GM10847 (cell line): ENCODE measurements around the gene DUSP14.

Experiments
- POLR2A ChIP-seq: IDR thresholded peaks from 2 replicates; pipeline ENCODE4 v1.6.1; 2011; ENCODE audit not compliant: insufficient read length; ENCODE audit errors: extremely low read depth

The DUSP14 gene

DNA sequence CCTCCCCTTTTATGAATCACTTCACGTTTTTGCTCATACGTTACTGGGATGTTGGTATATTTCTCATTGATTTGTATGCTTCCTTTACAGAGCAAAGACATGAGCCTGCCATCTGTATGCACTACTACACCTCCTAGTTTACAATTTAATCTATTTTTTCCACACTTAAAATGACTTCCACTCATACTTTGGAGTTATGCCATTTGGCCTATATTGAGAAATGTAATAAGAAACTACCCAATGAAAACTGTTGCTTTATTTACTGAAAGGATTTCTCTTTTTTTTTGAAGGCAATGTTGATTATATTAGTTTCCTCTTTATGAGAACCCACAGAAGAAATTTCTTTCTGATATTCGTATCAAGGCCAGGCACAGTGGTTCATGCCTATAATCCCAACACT, 43.1 kb downstream of the DUSP14 start:
- no peak for TF ChIP-seq POLR2A

DNA sequence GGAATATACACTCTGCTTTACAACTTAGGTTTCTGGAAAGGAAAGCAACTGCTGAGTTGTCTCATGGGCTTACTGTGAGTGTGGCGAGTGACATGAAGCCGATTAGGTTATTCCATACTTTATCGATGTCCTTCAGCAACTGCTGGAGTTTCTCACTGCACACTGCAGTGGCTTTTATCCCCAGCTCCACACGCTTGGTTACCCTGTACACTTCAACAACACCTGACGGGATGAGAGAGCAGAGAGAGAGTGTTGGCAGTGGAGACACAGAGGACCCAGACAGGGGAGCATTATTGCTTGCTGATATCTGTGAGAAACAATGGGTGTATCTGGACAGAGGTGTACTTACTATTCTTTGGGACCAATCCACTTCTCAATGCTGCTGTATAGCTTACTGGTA, 46.2 kb downstream of the DUSP14 start:
- TF ChIP-seq POLR2A = no peak

DNA sequence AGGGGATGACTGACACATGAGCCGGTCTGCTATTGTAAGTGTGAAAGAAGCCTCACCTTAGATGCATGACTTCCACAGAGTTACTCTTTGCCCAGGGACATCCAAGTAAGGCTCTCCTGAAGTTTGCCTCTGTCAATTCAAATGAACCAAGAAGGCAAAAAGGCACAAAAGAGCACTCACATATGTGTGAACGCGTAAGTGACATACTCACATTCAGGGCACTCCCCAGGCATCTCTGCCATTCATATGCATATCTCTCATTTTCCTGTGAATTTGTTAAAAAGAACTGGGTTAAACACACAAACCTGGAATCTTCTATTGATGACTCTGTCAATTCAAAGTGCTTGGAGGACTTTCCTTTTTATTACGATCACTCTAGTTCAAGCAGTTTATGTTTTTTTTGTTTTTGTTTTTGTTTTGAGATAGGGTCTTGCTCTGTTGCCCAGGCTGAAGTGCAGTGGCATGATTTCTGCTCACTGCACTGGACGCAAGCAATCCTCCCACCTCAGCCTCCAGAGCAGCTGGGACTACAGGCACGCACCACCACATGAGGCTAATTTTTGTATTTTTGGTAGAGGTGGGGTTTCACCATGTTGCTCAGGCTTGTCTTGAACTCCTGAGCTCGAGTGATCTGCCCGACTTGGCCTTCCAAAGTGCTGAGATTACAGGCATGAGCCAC, 49.4 kb downstream of the DUSP14 start:
- TF ChIP-seq POLR2A = no peak

DNA sequence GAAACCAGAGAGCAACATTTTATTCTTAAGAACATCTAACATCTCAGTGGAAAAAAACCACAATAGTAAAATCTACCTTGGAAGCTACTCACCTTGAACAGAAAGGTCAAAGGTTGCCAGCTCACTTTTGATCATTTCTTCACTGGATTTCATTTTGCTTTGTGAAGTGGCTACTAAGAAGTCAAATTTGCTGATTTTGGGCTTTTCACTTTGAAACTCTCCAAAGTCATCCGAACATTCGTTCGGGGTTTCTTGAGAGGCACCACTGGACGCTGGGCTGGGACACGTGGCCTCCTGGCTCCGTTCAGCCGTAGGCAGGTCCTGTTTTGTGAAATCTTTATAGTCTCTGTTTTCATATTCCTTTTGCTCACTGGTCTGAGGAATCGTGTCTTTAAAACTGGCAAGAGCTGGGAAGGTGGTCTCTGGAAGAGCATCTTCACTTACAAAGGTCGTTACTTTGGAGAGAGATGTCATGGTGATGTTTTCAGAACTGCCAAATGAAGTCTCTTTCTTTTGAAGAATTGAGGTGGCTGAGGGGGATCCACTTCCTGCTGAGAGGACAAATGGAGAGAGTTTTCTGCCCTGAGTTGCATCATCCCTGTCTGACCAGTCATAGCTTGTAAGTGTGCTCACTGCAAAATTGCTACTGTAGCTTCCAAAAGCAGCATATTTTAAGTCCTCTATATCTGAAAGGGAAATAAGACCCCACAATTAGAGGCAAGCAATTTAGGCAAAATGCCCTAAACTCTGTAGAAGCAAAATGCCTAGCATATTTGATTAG, 52.4 kb downstream of the DUSP14 start:
- no peak for TF ChIP-seq POLR2A

DNA sequence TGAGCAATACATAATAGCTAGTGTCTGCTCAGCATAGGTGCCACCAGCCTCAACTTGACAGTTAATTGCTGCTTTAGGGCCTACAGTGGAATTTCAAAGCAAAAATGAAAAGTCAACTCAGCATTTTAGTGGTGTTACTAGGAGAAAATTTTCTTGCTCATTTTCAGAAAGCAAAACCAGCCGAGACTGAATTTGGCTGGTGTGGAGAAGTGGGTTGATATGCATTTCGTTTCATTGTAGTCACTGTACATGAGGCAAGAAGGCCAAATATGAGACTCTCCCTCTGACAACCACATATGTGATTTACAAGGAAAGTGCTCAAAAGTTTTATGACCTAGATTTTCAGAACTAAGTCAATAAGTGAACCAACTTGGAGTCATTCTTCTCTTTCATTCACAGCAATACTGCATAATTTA, 54.0 kb downstream of the DUSP14 start:
- TF ChIP-seq POLR2A = no peak

DNA sequence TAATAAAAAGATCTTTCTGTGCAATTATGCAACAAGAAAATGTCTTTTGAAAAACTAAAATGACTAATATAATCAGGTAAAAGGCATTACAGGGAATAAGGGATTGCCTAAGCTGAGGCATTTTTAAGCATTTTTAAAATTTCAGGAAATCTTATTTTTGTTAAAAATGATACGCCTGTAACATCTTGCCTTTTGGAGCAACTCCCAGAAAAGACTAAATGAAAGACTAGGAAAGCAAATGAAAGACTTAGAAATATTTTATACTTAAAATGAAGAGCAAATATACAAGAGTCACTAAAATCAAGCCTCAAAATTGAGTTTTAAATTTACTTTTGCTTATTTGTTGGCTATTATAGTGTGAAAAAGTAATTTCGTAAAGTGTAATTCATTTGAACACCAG, 55.8 kb downstream of the DUSP14 start:
- no peak for TF ChIP-seq POLR2A

DNA sequence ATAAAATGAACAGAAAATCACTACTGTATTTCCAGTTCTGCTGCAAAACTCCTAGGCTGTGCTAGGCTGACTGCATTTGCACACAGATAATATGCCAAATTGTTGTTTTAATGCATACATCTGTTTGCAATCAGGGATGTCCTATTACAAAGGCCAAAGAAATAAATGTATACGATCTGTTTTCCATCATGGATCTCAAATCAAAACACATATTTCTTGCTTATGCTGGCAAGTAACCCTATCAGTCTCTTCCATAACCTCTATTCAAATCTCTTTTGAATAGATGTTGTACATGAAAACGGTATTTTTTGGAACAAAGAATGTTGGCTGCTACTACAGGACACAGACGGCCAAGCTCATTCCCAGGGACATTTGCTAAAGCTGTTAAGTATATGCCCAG, 56.6 kb downstream of the DUSP14 start:
- no peak for TF ChIP-seq POLR2A

DNA sequence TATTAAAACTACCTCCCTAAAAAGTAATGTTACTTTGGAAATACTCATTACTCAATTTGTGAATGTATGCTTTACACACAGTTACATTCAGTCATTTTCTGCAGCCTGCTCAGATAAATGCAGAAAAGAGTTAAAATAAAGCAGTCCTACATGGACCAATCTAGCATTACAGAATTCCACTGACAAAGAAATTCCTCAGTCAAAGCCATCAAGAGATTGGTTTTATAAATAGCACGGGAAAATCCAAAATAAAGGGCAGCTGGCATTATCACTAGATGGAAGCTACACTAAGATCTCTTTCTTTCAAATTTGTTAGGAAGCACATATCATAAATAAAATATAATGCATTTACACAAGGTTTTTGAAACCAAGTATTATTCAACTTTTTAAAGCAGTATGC, 58.3 kb downstream of the DUSP14 start:
- TF ChIP-seq POLR2A = no peak

DNA sequence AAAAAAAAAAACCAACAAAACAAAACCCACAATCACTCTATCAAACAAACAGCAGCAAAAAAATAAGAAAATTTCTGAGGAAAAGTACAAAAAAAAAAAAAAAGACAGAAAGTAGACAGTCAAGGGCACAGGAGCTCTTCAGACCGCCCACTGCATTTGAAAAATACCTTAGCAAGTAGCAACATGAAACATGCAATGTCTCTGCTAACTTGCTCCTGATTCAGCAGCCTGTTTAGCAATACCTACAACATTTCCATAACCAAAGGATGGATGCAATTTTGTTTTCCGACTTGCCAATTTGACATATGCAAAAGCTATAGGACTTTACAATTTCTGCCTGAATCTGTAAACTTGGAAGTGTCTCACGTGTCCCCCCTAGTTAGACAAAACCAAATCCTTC, 62.1 kb downstream of the DUSP14 start:
- no peak for TF ChIP-seq POLR2A

DNA sequence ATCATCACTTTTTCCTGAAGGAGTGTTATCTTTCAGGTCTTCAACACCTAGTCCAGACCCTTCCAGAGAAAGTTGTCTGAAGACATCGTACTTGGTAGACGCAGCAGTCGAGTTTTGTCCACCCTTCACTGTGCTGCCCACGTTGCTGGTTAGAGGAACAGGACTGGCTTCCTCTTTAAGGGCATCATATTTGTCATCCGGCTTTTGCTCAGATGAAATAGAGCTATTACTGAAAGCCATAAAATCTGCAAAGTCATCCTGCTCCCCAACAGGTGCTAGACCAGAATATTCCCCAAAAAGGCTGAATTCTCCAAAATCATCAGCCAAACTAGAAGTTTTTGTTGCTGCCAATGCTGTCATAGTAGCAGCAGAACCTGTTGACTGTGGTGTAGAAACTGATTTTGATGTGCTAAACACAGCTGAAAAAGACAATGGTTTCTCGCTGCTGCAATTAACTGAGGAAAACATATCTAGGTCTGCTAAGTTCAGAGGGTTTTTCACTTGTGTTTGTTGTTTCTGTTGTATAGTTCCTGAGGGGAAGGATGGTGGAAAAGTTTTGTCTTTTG, 63.8 kb downstream of the DUSP14 start:
- no peak for TF ChIP-seq POLR2A

DNA sequence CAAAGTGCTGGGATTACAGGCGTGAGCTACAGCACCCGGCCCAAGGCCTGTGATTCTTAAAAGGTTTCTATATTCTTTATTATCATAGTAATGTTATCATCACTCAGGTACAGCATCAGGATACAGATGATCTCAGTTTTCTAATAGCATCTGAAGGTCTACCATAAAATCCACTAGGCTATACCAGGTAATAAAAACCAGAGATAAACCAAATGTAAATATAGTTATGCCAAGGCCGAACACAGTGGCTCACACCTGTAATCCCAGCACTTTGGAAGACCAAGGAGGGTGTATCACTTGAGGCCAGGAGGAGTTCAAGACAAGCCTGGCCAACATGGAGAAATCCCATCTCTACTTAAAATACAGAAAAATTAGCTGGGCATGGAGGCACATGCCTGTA, 65.7 kb downstream of the DUSP14 start:
- TF ChIP-seq POLR2A = no peak

DNA sequence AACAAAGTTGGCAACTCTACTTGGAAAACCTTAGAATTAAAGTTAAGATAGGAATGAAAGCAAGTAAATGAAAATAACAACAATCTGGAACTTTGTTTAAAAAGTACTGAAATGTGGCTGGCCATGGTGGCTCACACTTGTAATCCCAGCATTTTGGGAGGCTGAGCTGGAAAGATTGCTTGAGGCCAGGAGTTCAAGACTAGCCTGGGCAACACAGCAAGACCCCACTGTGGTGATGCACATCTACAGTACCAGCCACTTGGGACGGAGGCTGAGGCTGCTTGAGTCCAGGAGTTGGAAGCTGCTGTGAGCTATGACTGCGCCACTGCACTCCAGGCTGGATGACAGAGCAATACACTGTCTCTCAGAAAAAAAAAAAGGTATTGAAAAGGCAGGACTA, 67.8 kb downstream of the DUSP14 start:
- TF ChIP-seq POLR2A = no peak

DNA sequence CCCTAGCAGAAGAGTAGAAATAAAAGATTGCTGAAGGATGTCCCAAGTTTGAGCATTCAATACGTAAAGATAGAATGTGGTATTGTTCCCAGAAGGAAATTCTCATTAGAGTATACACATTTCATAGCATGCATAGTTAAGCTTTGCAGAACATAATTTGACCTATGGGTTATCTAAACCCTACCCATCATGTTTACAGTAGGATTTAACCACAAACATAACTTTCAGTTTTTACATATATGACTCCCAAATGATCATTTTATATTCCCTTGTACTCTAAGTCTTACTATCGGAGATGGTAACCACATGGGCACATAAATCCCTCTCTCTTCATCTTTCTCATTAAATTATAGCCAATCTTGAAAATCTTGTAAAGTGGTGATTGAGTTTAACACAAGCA, 68.6 kb downstream of the DUSP14 start:
- TF ChIP-seq POLR2A = no peak

DNA sequence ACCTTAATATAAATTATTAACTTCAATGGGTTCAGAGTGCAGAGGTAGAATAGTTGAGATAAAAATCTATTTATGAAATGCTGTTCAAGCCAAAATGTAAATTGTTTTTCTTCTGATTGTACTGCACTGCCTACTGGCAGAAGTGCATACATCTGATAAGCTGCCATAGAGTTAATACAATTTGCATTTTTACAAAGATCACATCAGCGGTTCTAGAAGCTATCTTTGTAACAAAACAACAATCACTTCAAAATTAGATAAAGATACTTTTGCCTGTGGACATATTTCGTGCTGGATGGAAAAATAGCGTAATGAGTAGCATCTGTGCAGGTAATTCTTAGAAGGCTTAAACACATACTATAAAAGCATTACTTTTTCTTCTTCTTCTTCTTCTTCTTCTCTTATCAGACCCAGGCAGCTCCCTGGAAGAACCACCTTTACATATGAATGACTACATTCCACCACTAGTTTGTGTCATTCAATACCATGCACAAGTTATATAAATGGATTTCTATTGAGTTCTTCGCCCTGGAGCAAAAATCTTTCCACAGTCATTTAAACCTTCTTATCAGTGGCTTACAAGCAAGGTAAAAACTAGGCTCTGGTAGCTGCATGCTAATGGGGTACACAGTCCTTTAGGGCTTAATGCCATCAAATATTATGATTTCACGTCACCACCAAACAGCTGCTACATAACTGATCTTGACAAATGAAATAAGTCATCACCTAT, 72.5 kb downstream of the DUSP14 start:
- no peak for TF ChIP-seq POLR2A
